Trophoblast cell (in vitro differentiated cells and primary cell): ENCODE data around the gene MCCC2.

ENCODE experiments used
- DNase-seq, 2 donors: peaks; one replicate each; pipeline ENCODE4 v3.0.0-alpha.2; 2016
- H2AFZ ChIP-seq: 2 replicates; pipeline ENCODE4 v1.6.1; 2013; ENCODE audit warnings: low read length, moderate library complexity, mild to moderate bottlenecking; ENCODE audit not compliant: insufficient read depth, poor library complexity
- H2AK5ac ChIP-seq: 2 replicates; pipeline ENCODE4 v1.6.1; 2013; ENCODE audit warnings: mild to moderate bottlenecking, low read length
- H2BK120ac ChIP-seq: 2 replicates; pipeline ENCODE4 v1.6.1; 2013; ENCODE audit warnings: low read length, mild to moderate bottlenecking, moderate library complexity; ENCODE audit not compliant: insufficient read depth, poor library complexity
- H2BK12ac ChIP-seq: 2 replicates; pipeline ENCODE4 v1.6.1; 2013; ENCODE audit warnings: mild to moderate bottlenecking, low read length, moderate library complexity
- H2BK5ac ChIP-seq: 2 replicates; pipeline ENCODE4 v1.6.1; 2013; ENCODE audit warnings: low read length, low read depth, moderate library complexity, mild to moderate bottlenecking; ENCODE audit not compliant: poor library complexity
- H3K14ac ChIP-seq: 2 replicates; pipeline ENCODE4 v1.6.1; 2013; ENCODE audit warnings: mild to moderate bottlenecking, low read length
- H3K18ac ChIP-seq: 2 replicates; pipeline ENCODE4 v1.6.1; 2013; ENCODE audit warnings: mild to moderate bottlenecking, low read length
- H3K23ac ChIP-seq: 2 replicates; pipeline ENCODE4 v1.6.1; 2013; ENCODE audit warnings: low read length
- H3K27ac ChIP-seq: 2 replicates; pipeline ENCODE4 v1.5.1; 2013; ENCODE audit warnings: low read depth, mild to moderate bottlenecking, inconsistent platforms, low read length, moderate library complexity
- H3K27me3 ChIP-seq: 2 replicates; pipeline ENCODE4 v1.6.1; 2013; ENCODE audit warnings: inconsistent platforms, mild to moderate bottlenecking, low read length, moderate library complexity; ENCODE audit not compliant: insufficient read depth
- H3K36me3 ChIP-seq, 2 experiments: 1 replicate in 1 of 2; 2 replicates in 1 of 2; pipeline ENCODE4 v1.6.1; 2013; ENCODE audit warnings: low read length in 2 of 2, mild to moderate bottlenecking in 2 of 2, moderate library complexity in 1 of 2; ENCODE audit not compliant: insufficient read depth in 2 of 2, control insufficient read depth in 1 of 2
- H3K4ac ChIP-seq: 2 replicates; pipeline ENCODE4 v1.6.1; 2013; ENCODE audit warnings: low read depth, mild to moderate bottlenecking, low read length, moderate library complexity
- H3K4me1 ChIP-seq, 2 experiments: 1 replicate in 1 of 2; 2 replicates in 1 of 2; pipeline ENCODE4 v1.6.1; 2013; ENCODE audit warnings: low read length in 2 of 2, mild to moderate bottlenecking in 2 of 2, moderate library complexity in 1 of 2; ENCODE audit not compliant: insufficient read depth in 2 of 2, control insufficient read depth in 1 of 2
- H3K4me2 ChIP-seq: 2 replicates; pipeline ENCODE4 v1.6.1; 2013; ENCODE audit warnings: inconsistent platforms, mild to moderate bottlenecking, low read length, moderate library complexity
- H3K4me3 ChIP-seq: 2 replicates; pipeline ENCODE4 v1.5.1; 2013; ENCODE audit warnings: mild to moderate bottlenecking, low read depth, low read length, inconsistent platforms
- H3K79me1 ChIP-seq: one replicate; pipeline ENCODE4 v1.6.1; 2013; ENCODE audit warnings: low read length
- H3K79me2 ChIP-seq: 2 replicates; pipeline ENCODE4 v1.6.1; 2013; ENCODE audit warnings: low read length, mild to moderate bottlenecking; ENCODE audit not compliant: control insufficient read depth, insufficient read depth, poor library complexity
- H3K9ac ChIP-seq: 2 replicates; pipeline ENCODE4 v1.6.1; 2013; ENCODE audit warnings: mild to moderate bottlenecking, low read length
- H3K9me3 ChIP-seq: 2 replicates; pipeline ENCODE4 v1.6.1; 2013; ENCODE audit warnings: low read depth, mild to moderate bottlenecking, control low read depth, inconsistent platforms, low read length; ENCODE audit not compliant: insufficient read depth
- H4K12ac ChIP-seq: 2 replicates; pipeline ENCODE4 v1.6.1; 2013; ENCODE audit warnings: low read depth, mild to moderate bottlenecking, low read length, moderate library complexity
- H4K8ac ChIP-seq: 2 replicates; pipeline ENCODE4 v1.6.1; 2013; ENCODE audit warnings: low read depth, mild to moderate bottlenecking, low read length, moderate library complexity
- H4K91ac ChIP-seq: one replicate; pipeline ENCODE4 v1.6.1; 2013; ENCODE audit warnings: low read depth, mild to moderate bottlenecking, low read length, moderate library complexity
- WGBS: extraction: QIAGEN DNeasy Blood & Tissue Kit; methylation state at CpG from one replicate; pipeline ENCODE4 v1.1.7; 2013; ENCODE audit warnings: missing lambda C conversion rate; ENCODE audit not compliant: insufficient read length, insufficient coverage; ENCODE audit errors: extremely low coverage; 5-methylcytosine and 5-hydroxymethylcytosine counted together

Gene MCCC2

DNA sequence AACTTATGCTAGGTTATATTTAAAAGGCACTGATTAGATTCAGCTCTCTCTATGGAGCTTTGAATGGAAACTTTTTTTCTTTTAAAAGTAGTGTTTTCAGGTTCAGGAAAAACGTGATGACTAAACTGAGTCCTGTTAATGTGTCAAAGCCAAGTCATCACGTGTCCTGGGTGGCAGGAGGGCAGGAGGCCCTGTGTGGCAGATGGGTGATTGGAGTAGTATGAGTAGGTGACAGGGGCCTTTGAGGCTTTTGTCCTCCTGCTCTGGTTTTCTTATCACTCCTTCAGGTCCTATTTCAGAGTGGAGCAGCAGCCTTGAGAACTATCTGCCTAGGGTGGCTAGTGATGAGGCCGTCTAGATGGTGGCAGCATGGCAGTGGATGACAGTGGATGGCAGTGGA lies 114.3 kb downstream of the MCCC2 start:
- no CpG with 5 or more reads among the region's 3 CpGs for WGBS
- Histone ChIP-seq H3K79me2 (no peaks in the 10 kb centered on the region), H3K9me3 (no peaks in the 10 kb centered on the region)

DNA sequence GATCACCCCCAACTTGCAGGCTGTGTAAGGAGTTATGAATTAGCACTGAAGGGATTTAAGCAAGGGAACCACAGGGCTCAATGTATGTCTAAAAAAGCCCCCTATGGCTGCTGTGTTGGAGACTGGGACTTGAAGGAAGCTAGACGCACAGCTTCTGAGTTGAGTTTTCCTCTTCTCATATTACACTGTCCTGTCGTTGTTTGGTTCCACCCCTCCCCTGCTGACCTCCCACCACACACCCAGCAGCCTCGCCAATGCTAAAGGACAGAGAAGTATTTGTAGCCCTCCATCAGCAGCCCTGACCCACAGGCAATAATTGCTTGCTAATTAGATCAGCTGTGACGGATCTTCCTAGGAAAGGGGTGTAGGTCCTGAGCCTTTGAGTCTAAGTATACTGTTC lies 116.8 kb downstream of the MCCC2 start:
- no peak overlapping the region for H3K18ac ChIP-seq
- H3K4me3 ChIP-seq, result no peak overlapping the region
- no peak overlapping the region for H2AK5ac ChIP-seq
- no peaks in the 10 kb centered on the region for H3K36me3 ChIP-seq
- no peak overlapping the region for H4K12ac ChIP-seq
- no peak overlapping the region for H3K4ac ChIP-seq
- H3K4me1 ChIP-seq, result no peaks in the 10 kb centered on the region
- H3K27ac ChIP-seq, result no peak overlapping the region
- no peak overlapping the region for H2BK12ac ChIP-seq
- no peak overlapping the region for H3K23ac ChIP-seq
- no peaks in the 10 kb centered on the region for H3K27me3 ChIP-seq
- no peak overlapping the region for H3K14ac ChIP-seq
- H3K9ac ChIP-seq, result no peak overlapping the region
- H4K91ac ChIP-seq, result no peak overlapping the region
- no peak overlapping the region for H2BK120ac ChIP-seq
- H4K8ac ChIP-seq, result no peak overlapping the region
- H3K79me1 ChIP-seq, result no peaks in the 10 kb centered on the region
- H3K79me2 ChIP-seq, result no peaks in the 10 kb centered on the region
- H3K4me2 ChIP-seq, result no peak overlapping the region
- no peak overlapping the region for H2AFZ ChIP-seq
- no CpG with 5 or more reads among the region's 4 CpGs for WGBS
- H2BK5ac ChIP-seq, result no peak overlapping the region
- no peak for DNase-seq
- H3K9me3 ChIP-seq, result no peaks in the 10 kb centered on the region

More for the DNA sequence above, 114.3 kb downstream of the MCCC2 start:
- Histone ChIP-seq H4K8ac (no peak overlapping the region), H3K4me2 (no peak overlapping the region), H4K12ac (no peak overlapping the region), H3K36me3 (no peaks in the 10 kb centered on the region), H3K23ac (no peak overlapping the region), H2BK12ac (no peak overlapping the region), H4K91ac (no peak overlapping the region), H2BK120ac (no peak overlapping the region), H3K79me1 (no peaks in the 10 kb centered on the region), H3K14ac (no peak overlapping the region), H2BK5ac (no peak overlapping the region), H2AFZ (no peak overlapping the region), H3K18ac (no peak overlapping the region), H2AK5ac (no peak overlapping the region), H3K9ac (no peak overlapping the region), H3K27me3 (no peaks in the 10 kb centered on the region), H3K4ac (no peak overlapping the region), H3K4me3 (no peak overlapping the region), H3K27ac (no peak overlapping the region), H3K4me1 (no peaks in the 10 kb centered on the region)
- no peak for DNase-seq

DNA sequence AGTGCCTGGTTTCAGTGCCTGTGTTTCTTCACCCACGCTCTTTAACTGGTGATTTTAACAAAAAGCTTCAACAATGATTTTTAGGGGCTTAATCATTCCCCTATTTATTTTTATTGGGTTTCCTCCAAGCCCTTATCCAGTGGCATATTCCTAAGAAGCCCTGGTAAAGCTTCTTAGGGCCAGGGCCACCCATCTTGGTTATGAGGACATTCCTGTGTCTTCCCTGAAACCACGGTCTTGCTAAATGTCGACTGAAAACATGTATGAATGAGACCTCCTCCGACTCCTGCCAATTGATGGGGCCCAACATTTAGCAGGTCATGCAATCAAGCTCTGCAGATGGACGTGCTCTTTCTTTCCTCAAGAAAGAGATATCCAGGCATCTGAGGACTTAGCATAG lies 118.3 kb downstream of the MCCC2 start:
- H2AFZ ChIP-seq, result no peak overlapping the region
- no peaks in the 10 kb centered on the region for H3K36me3 ChIP-seq
- no peak overlapping the region for H3K4me3 ChIP-seq
- H3K14ac ChIP-seq, result no peak overlapping the region
- no peaks in the 10 kb centered on the region for H3K4me1 ChIP-seq
- H4K91ac ChIP-seq, result no peak overlapping the region
- H3K9me3 ChIP-seq, result no peaks in the 10 kb centered on the region
- H3K23ac ChIP-seq, result no peak overlapping the region
- no peaks in the 10 kb centered on the region for H3K79me1 ChIP-seq
- no peaks in the 10 kb centered on the region for H3K27me3 ChIP-seq
- no peak overlapping the region for H2BK12ac ChIP-seq
- no peak overlapping the region for H4K12ac ChIP-seq
- no peak overlapping the region for H3K4me2 ChIP-seq
- no CpG with 5 or more reads among the region's 5 CpGs for WGBS
- no peak overlapping the region for H3K4ac ChIP-seq
- H3K27ac ChIP-seq, result no peak overlapping the region
- no peak overlapping the region for H2BK5ac ChIP-seq
- H3K18ac ChIP-seq, result no peak overlapping the region
- no peak overlapping the region for H3K9ac ChIP-seq
- no peaks in the 10 kb centered on the region for H3K79me2 ChIP-seq
- H4K8ac ChIP-seq, result no peak overlapping the region
- no peak for DNase-seq
- H2BK120ac ChIP-seq, result no peak overlapping the region
- H2AK5ac ChIP-seq, result no peak overlapping the region

DNA sequence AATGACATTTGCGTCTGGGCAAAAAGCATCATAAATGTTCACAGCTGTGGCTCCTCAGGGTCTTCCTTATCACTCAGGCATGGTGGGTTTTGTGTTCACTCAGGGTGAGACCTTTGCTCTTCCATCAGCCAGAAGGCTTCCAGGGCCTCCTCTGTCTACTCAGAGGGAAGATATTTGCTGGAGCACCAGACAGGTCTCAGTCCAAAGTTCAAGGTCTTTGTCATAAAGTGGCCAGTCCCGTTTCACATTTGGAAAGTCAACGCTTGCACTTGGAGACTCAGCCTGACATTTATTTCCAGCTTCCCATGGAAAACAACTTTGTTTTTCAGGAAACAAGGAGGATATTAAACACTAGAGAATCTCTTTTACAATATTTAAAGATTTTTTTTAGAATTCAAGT lies 119.8 kb downstream of the MCCC2 start:
- no peak overlapping the region for H3K4me2 ChIP-seq
- DNase-seq, result no peak
- no peaks in the 10 kb centered on the region for H3K27me3 ChIP-seq
- no peak overlapping the region for H2AK5ac ChIP-seq
- H3K79me1 ChIP-seq, result no peaks in the 10 kb centered on the region
- H3K14ac ChIP-seq, result no peak overlapping the region
- no peak overlapping the region for H2BK12ac ChIP-seq
- no peak overlapping the region for H3K4ac ChIP-seq
- H3K4me1 ChIP-seq, result no peaks in the 10 kb centered on the region
- H3K36me3 ChIP-seq, result no peaks in the 10 kb centered on the region
- H3K4me3 ChIP-seq, result no peak overlapping the region
- no peak overlapping the region for H2BK5ac ChIP-seq
- no peak overlapping the region for H4K12ac ChIP-seq
- H2AFZ ChIP-seq, result no peak overlapping the region
- H4K8ac ChIP-seq, result no peak overlapping the region
- no peak overlapping the region for H3K9ac ChIP-seq
- no peak overlapping the region for H3K23ac ChIP-seq
- WGBS, result no CpG with 5 or more reads among the region's 3 CpGs
- H2BK120ac ChIP-seq, result no peak overlapping the region
- no peaks in the 10 kb centered on the region for H3K9me3 ChIP-seq
- no peaks in the 10 kb centered on the region for H3K79me2 ChIP-seq
- H3K27ac ChIP-seq, result no peak overlapping the region
- H4K91ac ChIP-seq, result no peak overlapping the region
- no peak overlapping the region for H3K18ac ChIP-seq
